ENCODE data around the gene CHRDL2. TPM values are rescaled to one million over a fixed set of nuclear protein-coding genes. Genes with fewer than 3 reads are reported as not detected.

Gene CHRDL2
- total RNA-seq, 8 experiments from 2014 or later: 0.17 to 0.87 (median 0.38) TPM; not detected in 3

DNA sequence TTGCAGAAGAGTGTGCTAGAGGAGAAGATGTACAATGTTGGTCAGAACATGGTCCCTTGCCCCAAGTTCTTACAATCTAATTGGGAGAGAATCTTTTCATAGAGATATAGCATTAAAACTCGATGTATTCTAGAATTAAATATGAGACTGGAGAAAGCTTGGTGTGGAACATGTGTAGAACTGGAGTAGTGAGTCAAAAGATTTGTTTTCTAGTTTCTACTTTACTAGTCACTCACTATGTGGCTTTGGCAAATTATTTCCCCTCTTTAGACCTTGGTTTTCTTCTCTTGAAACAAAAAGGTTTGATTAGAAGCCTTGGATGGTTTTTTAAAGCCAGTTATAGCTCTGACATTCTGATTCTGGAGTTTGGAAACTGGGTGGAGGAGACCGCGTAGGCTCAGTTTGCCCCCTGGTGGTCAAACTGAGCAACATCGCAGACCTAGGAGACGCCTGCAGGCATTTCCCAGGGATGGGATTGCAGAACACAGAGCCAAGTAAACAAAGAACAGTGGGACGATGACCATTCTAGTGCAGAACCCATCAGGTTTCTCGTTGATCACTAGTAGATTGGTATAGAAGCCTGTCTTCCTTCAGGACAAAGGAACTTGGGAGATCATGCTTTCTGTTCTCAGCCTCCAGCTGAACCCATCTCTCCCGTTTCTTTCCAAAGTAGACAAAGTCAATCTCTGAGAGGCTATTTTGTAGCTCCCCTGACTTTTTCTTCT is 8.5 kb upstream of the CHRDL2 start:
- WGBS, 10 experiments: 0 to 64% (median 17%) methylated on average over 1 to 6 of the region's 8 CpGs; no CpG with 5 or more reads in 1 of the 10 experiments
- H3K4me1 ChIP-seq (replicated peaks in 1 of 2): no peaks in the 10 kb centered on the region
- H3K27ac ChIP-seq: no peak overlapping the region
- in situ Hi-C loops (cut with MboI; ENCODE audit: low pct_unique_long_range_greater_than_20kb in 2 of 9, low sequenced_read_pairs in 9 of 9, unreplicated experiment in 9 of 9): no loop called here
- ATAC-seq (replicated peaks in 6 of 8): peak in 3 of 8 experiments; percentile 96 to 97 (median 97)
- no peak overlapping the region for H3K4me3 ChIP-seq

DNA sequence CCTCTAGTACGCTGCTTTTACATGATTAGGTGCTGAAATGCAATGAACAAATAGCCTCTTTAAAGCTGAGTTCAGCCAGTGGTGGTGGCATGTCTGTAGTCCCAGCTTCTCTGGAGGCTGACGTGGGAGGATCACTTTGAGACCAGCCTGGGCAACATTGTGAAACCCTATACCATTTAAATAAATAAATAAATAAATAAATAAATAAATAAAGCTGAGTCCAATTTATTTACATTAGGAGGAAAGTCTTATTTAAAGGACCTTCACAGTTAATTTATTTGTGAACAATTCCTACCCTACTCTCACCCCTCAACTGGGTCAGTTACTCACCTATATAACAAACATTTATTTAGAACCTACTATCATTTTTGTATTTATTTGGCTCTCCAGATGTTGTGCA is 4.8 kb upstream of the CHRDL2 start:
- no peak for ATAC-seq (replicated peaks in 6 of 8)
- no peak overlapping the region for H3K4me3 ChIP-seq
- 31 to 100% (median 82%) methylated on average over 1 to 2 of the region's 2 CpGs; no CpG with 5 or more reads in 2 of the 10 experiments for WGBS, 10 experiments
- no peaks in the 10 kb centered on the region for H3K4me1 ChIP-seq (replicated peaks in 1 of 2)
- in situ Hi-C loops (cut with MboI; ENCODE audit: low pct_unique_long_range_greater_than_20kb in 2 of 9, low sequenced_read_pairs in 9 of 9, unreplicated experiment in 9 of 9): no loop called here
- no peak overlapping the region for H3K27ac ChIP-seq

DNA sequence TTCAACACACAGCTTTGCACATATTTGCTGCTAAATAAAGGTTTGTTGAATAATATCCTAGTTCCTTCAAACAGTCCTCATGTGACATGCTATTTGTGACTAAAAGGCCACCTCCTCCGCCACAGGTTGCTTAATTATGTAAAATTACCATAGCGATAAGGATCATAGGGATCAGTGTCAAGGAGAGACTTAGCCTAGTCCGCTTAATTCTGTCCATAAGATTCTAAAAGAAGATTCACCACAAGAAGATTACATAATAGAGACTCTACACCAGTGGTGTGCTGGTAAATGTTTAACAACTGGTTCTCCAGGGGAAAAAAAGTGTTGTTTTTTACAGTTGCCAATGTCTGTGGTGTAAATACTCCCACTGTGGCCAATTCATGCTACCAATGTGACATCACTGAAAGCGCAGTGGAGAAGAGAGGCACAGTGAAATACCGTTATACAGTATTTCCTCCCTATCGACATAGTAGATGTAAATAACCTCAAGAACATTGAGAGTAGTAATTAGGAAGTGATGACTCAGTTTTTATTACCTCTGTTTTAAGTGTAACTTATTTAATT is 4.2 kb upstream of the CHRDL2 start:
- ATAC-seq (replicated peaks in 6 of 8): no peak
- Histone ChIP-seq H3K4me3 (no peak overlapping the region), H3K4me1 (replicated peaks in 1 of 2) (no peaks in the 10 kb centered on the region), H3K27ac (no peak overlapping the region)
- in situ Hi-C loops (cut with MboI; ENCODE audit: low pct_unique_long_range_greater_than_20kb in 2 of 9, low sequenced_read_pairs in 9 of 9, unreplicated experiment in 9 of 9): no loop called here
- 78 to 100% (median 87%) methylated on average over 2 to 6 of the region's 6 CpGs; no CpG with 5 or more reads in 1 of the 10 experiments for WGBS, 10 experiments

DNA sequence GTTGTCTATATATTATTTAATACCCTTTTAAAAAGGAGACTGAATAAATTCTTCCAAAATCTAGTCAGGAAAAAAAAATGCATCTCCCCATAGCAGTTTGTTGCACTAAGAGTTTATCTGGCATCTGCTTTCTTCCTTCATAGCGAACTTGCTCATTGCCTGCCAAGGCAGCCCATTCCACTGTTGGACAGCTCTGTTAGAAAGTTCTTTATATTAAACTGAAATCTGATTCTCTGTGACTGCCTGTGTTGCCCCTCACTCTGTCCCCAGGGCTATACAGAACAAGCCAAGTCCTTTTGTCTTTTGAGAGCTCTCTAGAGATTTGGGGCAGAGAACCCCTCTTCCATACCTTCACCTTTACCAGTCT is 3.3 kb upstream of the CHRDL2 start:
- H3K4me3 ChIP-seq: no peak overlapping the region
- 40 to 100% (median 100%) methylated on average over 1 of the region's 1 CpG; no CpG with 5 or more reads in 5 of the 10 experiments for WGBS, 10 experiments
- H3K27ac ChIP-seq: no peak overlapping the region
- ATAC-seq (replicated peaks in 6 of 8): no peak
- no peaks in the 10 kb centered on the region for H3K4me1 ChIP-seq (replicated peaks in 1 of 2)
- in situ Hi-C loops (cut with MboI; ENCODE audit: low pct_unique_long_range_greater_than_20kb in 2 of 9, low sequenced_read_pairs in 9 of 9, unreplicated experiment in 9 of 9): no loop called here

DNA sequence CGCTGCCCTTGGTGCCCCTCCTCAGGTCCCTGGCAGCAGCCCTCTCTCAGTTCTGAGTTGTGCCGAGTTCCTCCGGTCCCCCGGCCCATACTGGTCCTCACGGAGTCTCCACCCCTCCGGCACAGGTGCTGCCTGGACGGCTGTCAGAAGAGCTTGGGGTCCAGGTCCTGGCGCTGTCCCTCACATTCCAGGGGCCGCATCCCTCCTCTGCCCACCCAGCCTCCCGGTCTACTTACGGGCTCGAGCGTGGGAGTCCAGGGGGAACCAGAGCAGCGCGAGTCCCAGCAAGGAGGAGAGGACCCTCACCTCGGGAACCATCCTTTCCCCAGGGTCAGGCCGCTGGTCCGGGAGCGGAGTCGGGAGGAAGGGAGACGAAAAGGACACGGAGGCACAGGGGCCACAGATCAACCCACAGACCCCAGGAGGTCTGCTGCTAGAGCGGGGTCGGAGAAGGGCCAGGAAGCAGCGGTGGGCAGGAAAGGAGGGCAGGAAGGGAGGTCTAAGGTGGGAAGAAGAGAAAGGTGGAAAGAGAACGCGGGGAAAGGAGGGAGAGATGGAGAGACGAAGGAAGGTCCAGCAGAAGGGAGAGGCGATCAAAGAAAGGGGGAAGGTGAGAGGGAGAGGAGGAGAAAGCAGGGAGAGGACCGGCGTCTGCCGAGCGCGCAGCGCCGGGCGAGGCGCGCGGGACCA is 510 bp downstream of the CHRDL2 start:
- peak in 2 of 8 experiments; percentile 12 to 42 for ATAC-seq (replicated peaks in 6 of 8)
- 0 to 8% (median 2%) methylated on average over 2 to 22 of the region's 40 CpGs; no CpG with 5 or more reads in 3 of the 10 experiments for WGBS, 10 experiments
- in situ Hi-C loops (cut with MboI; ENCODE audit: low pct_unique_long_range_greater_than_20kb in 2 of 9, low sequenced_read_pairs in 9 of 9, unreplicated experiment in 9 of 9): no loop called here
- H3K27ac ChIP-seq: no peak overlapping the region
- no peaks in the 10 kb centered on the region for H3K4me1 ChIP-seq (replicated peaks in 1 of 2)
- H3K4me3 ChIP-seq: peak overlapping the region; percentile 19 to 36 (median 25)

DNA sequence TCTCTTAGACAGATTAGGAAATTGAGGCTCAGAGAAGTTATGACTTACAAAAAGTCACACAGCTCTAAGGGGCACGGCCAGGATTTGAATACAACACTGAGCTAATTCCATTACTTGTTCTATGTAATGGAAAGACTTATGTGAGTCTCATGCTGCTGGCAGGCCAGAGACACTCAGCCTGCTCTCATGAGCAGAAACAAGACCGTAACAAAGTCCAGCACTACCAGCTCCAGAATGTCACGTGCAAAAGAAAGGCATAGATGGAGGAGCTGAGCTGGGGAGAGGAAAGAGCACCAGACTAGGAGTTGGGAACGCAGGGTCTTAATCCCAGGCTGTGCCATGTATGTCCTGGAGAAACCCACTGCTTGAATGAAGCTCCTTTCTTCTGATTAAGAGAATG is 1.8 kb downstream of the CHRDL2 start:
- H3K4me3 ChIP-seq: no peak overlapping the region
- WGBS, 10 experiments: 43 to 100% (median 77%) methylated on average over 1 to 2 of the region's 4 CpGs; no CpG with 5 or more reads in 4 of the 10 experiments
- H3K4me1 ChIP-seq (replicated peaks in 1 of 2): no peaks in the 10 kb centered on the region
- no peak overlapping the region for H3K27ac ChIP-seq
- in situ Hi-C loops (cut with MboI; ENCODE audit: low pct_unique_long_range_greater_than_20kb in 2 of 9, low sequenced_read_pairs in 9 of 9, unreplicated experiment in 9 of 9): no loop called here
- ATAC-seq (replicated peaks in 6 of 8): no peak

DNA sequence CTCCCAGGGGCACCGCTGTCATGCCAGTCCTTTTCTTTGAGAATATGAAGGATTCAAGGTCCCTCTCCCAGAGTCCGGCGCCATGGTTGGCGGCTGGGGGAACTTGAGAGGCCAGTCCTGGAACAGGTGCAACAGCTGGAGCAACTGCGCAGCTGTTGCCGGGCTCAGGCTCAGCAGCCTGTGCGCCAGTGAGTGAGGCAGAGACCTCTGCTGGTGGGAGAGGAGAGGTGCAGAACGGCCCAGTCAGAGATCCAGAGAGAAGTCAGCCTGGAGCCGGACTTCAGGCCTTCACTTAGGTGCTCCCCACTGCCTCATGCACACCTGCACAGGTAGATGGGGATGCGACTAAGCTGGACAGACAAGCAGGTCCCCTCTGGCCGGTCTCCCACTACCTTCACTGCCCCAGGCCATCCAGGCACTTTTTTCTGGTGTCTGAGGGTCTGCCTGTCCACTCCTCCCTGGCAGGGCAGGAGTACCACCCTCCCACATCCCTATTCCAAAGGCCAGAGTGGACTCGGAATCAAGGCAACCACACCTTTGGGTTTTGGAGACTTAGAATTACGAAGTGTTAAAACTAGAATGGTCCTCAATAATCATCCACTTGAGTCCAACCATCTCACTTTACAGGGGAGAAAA is 4.6 kb downstream of the CHRDL2 start:
- Histone ChIP-seq H3K27ac (no peak overlapping the region), H3K4me3 (no peak overlapping the region), H3K4me1 (replicated peaks in 1 of 2) (no peaks in the 10 kb centered on the region)
- ATAC-seq (replicated peaks in 6 of 8): peak; percentile 92 to 98 (median 96)
- 0 to 6% (median 0%) methylated on average over 1 to 7 of the region's 13 CpGs; no CpG with 5 or more reads in 3 of the 10 experiments for WGBS, 10 experiments
- in situ Hi-C loops (cut with MboI; ENCODE audit: low pct_unique_long_range_greater_than_20kb in 2 of 9, low sequenced_read_pairs in 9 of 9, unreplicated experiment in 9 of 9): no loop called here

DNA sequence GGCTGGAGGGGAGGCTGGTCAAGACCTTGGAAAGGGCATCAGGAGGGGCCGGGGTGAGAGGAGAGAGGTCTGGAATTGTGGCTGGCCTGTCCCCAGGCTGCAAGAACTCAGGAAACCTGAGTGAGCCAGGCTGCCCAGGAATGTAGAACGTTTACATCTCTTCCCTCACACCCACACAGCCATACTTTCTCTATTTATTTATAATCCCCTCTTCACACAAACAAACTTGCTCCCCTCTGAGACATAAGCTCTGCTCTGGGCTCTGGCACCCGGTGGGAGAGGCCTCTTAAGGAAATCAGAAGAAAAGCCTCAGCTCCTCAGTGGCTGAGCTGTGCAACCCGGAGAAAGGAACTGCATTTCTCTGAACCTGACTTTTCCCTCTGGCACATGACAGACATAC is 5.5 kb downstream of the CHRDL2 start:
- Histone ChIP-seq H3K27ac (no peak overlapping the region), H3K4me3 (no peak overlapping the region), H3K4me1 (replicated peaks in 1 of 2) (peaks cover 0 to 5% of the 10 kb centered on the region in 2 donors)
- in situ Hi-C loops (cut with MboI; ENCODE audit: low pct_unique_long_range_greater_than_20kb in 2 of 9, low sequenced_read_pairs in 9 of 9, unreplicated experiment in 9 of 9): no loop called here
- ATAC-seq (replicated peaks in 6 of 8): no peak
- WGBS, 10 experiments: 23 to 100% (median 50%) methylated on average over 1 to 3 of the region's 4 CpGs; no CpG with 5 or more reads in 5 of the 10 experiments

DNA sequence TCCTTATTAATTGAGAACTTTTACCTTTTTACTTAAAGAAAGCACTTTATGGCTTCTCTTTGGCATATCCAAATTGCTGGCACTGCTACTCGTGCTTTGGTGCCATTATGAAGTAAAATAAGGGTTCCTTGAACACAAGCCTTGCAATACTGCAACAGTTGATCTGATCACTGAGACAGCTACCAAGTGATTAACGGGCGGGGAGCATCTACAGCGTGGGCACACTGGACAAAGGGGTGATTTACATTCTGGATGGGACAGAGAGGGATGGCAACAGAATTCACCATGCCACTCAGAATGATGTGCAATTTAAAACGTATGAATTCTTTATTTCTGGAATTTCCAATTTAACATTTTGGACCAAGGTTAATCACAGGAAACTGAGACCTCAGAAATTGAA is 7.7 kb downstream of the CHRDL2 start:
- no peak for ATAC-seq (replicated peaks in 6 of 8)
- Histone ChIP-seq H3K27ac (no peak overlapping the region), H3K4me1 (replicated peaks in 1 of 2) (peaks cover 0 to 11% of the 10 kb centered on the region in 2 donors), H3K4me3 (no peak overlapping the region)
- 23 to 89% (median 62%) methylated on average over 1 to 5 of the region's 5 CpGs; no CpG with 5 or more reads in 1 of the 10 experiments for WGBS, 10 experiments
- in situ Hi-C loops (cut with MboI; ENCODE audit: low pct_unique_long_range_greater_than_20kb in 2 of 9, low sequenced_read_pairs in 9 of 9, unreplicated experiment in 9 of 9): no loop called here

DNA sequence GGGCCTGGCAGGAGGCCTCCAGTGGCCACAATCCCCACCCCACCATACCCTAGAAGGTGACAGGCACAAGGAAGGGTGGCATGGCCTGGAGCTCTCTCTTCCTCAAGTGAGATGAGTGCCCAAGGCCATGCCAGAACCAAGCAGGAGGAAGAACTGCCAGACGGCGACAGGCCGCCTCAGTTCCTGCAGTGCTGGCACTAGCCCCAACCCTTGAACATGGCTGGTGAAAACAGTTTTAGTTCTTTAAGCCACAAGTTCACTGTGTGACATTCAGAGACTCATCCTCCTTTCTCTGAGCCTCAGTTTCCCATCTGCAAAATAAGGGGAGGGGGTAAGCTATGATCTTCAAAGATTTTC is 9.8 kb downstream of the CHRDL2 start:
- 100% methylated on average over 3 of the region's 3 CpGs; no CpG with 5 or more reads in 9 of the 10 experiments for WGBS, 10 experiments
- in situ Hi-C loops (cut with MboI; ENCODE audit: low pct_unique_long_range_greater_than_20kb in 2 of 9, low sequenced_read_pairs in 9 of 9, unreplicated experiment in 9 of 9): no loop called here
- H3K4me3 ChIP-seq: no peak overlapping the region
- no peak overlapping the region for H3K27ac ChIP-seq
- no peak for ATAC-seq (replicated peaks in 6 of 8)
- peaks cover 0 to 11% of the 10 kb centered on the region in 2 donors for H3K4me1 ChIP-seq (replicated peaks in 1 of 2)

DNA sequence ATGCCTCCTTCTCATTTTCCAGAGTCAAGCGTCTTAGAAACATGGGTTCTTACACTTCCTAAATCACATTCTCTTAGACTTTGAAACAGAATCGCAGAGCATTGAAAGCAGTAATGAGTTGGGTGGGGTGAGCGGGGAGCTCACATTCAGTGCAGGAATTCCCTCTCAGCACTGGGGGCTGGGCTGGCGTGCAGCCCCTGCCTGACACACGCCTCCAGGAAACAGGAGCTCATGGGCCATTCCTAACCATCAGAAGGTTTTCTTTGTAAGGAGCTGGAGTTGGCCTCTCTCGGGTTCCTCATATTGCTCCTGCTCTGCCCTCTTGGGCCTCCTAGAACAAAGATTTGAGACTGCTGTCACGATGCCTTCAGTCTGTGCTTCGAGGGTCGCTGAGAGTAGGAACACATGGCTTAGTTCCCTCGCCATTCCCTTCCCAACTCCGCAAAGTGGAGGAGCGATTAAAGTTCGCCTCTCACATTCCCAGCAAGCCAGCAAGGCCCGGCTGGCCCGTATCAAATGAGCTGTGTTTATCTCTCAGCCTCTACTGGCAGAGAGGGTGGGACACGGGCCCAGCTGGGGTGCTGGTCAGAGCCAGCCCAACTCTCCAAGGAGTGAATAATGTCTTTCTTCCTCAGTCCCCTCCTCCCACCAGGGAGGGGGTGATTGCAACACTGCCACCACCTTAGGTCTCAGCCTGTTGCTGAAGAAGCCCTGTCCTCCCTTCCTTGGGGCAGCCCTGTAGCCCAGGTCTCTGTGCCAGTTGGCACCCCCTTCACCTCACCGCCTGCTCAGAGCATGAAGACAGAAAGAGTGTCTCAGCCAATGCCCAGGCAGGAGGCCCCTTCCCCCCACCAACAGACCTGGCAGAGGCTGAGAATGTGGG is 10.4 kb downstream of the CHRDL2 start:
- Histone ChIP-seq H3K4me3 (no peak overlapping the region), H3K4me1 (replicated peaks in 1 of 2) (peaks cover 0 to 11% of the 10 kb centered on the region in 2 donors), H3K27ac (no peak overlapping the region)
- peak in 7 of 8 experiments; percentile 33 to 87 (median 55) for ATAC-seq (replicated peaks in 6 of 8)
- 37 to 74% (median 60%) methylated on average over 1 to 6 of the region's 17 CpGs; no CpG with 5 or more reads in 4 of the 10 experiments for WGBS, 10 experiments
- in situ Hi-C loops (cut with MboI; ENCODE audit: low pct_unique_long_range_greater_than_20kb in 2 of 9, low sequenced_read_pairs in 9 of 9, unreplicated experiment in 9 of 9): no loop called here

DNA sequence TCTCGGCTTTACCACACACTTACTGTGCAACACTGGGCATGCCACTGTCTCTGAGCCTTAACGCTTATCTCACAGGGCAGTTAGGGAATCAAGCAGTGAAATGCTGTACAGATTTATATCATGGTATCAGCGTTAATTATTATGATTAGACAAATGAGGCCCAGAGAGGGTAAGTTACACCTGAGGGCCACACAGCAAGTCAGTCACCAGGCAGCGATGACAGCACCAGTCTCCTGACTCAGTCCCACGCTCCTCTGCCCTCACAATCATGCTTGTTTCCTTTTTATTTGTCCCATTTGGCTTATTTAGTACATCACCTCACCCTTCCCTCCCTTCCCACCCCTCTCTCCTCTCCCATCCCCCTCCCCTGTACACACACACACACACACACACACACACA is 12.2 kb downstream of the CHRDL2 start:
- no peak overlapping the region for H3K27ac ChIP-seq
- H3K4me1 ChIP-seq (replicated peaks in 1 of 2): peaks cover 0 to 11% of the 10 kb centered on the region in 2 donors
- 57 to 92% (median 69%) methylated on average over 1 to 3 of the region's 5 CpGs; no CpG with 5 or more reads in 6 of the 10 experiments for WGBS, 10 experiments
- ATAC-seq (replicated peaks in 6 of 8): no peak
- no peak overlapping the region for H3K4me3 ChIP-seq
- in situ Hi-C loops (cut with MboI; ENCODE audit: low pct_unique_long_range_greater_than_20kb in 2 of 9, low sequenced_read_pairs in 9 of 9, unreplicated experiment in 9 of 9): no loop called here
